NCI-H2029 (cell line): ENCODE data around the gene SASH3.

Experiments
- DNase-seq: peaks from one replicate; lab custom pipeline; 2025; lab: John Stamatoyannopoulos, UW

SASH3 gene

DNA sequence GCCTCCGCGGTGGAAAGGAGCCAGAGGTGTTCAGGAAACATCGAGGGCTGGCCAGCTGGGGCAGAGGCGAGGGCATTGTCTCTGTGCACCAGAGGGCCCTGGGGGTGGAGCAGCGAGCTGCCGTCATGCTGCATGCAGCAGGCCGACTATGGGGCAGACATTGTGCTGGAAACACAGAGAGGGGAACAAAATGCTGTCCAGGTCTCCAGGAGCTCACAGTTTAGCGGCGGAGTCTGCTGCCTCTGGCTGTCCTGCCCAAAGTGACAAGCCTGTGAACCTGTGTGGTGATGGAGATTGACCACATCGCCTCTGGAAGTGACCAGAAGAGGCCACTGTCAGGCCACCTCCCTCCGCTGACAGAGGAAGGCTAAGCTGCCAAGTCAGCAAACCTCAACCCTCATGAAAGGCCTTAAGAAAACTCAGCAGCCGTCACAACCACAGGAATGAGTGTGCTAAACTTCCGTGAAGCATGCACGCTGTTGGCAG lies 20.1 kb upstream of the SASH3 start:
- DNase-seq, result no peak

DNA sequence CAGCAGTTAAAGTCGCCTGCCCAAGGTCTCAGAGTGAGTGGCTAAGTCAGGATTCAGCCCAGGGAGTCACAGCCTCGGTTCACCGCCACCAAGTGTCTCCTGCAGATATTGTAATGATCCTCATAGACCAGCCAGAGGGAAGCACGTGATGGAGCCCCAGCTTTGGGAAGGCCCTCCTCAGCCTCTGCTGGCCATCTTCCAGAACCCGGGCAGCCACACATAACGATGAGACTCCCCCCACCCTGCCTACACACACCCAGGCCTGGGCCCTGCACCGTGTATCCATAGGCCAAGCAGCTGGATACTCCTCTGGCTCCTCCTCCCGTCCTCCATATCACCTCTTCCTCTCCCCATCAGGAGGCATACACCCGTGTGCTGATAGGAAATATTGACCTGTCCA lies 19.6 kb upstream of the SASH3 start:
- DNase-seq, result no peak

DNA sequence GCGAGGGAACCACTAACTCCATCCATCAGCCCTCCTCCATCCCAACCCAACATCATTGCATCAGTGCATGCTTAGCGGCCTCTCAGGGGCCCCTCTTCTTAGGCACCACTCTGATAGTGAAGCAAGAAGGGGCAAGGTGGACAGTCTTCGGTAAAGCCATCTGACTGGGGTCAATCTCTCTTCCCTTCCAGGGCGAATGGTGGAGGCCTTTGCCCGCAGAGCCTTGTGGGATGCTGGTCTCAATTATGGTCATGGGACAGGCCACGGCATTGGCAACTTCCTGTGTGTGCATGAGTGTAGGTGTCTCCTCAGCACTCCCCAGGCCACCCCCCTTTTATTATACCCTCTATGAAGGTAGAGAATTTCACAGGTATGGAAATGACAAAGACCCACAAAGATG lies 18.8 kb upstream of the SASH3 start:
- DNase-seq, result no peak

DNA sequence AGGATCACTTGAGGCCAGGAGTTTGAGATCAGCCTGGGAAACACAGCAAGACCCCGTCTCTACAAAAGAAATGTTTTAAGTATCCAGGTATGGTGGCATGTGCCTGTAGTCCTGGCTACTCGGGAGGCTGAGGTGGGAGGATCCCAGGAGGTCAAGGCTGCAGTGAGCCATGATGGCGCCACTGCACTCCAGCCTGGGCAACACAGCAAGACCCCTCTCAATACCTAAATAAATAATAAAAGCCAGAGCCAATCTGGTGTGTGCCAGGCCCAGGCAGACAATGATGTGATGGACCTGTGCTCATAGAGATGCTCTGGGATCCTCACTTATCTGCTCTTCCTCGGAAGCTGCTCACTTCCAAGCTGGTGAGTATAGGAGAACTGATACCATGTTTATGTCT lies 18.2 kb upstream of the SASH3 start:
- DNase-seq, result no peak

DNA sequence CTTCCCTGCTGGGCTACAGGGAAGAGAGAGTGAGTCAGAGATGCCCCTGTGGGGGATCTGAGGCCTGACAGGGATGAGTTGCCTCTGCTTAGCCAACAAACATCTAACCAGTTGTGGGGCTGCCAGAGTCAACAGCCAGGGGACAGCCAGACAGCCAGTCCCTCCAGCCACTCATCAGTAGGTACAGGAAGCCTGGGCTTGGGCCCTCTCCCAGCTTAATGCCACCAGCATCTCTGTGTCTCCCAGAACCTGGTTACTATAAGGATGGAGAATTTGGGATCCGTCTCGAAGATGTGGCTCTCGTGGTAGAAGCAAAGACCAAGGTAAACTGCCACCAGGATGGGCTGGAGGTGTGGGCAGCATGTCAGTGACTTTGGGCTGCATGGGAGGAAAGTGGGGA lies 17.3 kb upstream of the SASH3 start:
- DNase-seq, result no peak

DNA sequence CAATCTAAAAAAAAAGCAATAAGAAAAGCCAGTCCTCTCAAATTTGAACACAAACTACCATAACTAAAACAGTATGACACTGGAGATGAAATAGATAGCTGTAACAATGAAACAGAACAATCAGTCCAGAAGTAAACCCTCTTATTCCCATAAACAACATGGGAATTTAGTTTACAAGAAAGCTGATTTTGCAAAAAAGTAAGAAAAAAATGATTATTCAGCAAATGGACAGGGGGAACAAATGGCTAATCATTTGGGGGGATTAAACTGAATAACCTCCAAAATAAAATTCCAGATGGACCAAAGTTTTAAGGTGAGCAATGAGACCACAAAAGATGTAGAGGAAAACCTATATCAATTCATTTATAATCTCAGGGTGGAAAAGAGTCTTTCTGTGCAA lies 16.1 kb upstream of the SASH3 start:
- DNase-seq, result no peak

DNA sequence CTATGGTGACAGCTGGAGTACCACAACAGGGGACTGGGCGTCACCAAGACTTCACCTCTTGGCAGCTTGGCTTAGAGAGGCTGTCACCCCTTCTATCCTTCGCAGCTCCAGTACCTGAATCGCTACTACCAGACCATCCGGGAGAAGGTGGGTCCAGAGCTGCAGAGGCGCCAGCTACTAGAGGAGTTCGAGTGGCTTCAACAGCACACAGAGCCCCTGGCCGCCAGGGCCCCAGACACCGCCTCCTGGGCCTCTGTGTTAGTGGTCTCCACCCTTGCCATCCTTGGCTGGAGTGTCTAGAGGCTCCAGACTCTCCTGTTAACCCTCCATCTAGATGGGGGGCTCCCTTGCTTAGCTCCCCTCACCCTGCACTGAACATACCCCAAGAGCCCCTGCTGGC lies 11.6 kb upstream of the SASH3 start:
- no peak for DNase-seq

DNA sequence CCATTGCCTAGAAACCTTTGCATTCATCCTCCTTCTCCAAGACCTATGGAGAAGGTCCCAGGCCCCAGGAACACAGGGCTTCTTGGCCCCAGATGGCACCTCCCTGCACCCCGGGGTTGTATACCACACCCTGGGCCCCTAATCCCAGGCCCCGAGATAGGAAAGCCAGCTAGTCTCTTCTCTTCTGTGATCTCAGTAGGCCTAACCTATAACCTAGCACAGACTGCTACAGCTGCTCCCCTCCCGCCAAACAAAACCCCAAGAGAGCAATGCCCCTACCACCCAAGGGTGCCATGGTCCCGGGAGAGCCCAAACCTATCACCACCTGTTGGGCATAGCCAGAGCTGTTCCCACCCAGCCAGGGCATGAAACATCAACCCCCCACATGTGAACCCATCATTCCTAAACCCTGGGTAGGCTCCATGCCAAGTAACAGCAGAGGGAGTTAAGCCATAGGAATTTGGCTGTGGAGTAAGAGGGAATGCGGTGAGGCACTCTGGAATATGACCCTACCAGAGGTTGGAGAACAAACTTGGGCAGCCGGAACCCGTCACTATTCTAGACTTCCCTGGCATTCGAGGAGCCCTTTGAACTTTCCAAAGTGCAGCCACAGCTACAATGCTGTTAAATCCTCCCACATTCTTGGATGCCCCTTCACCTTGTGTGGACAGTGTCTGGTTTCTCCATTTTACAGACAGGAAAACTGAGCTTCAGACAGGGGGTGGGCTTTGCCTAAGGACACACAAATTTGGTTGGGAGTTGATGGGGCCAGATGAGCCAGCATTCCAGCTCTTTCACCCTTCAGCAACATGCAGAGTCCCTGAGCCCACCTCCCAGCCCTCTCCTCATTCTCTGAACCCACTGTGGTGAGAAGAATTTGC lies 10.9 kb upstream of the SASH3 start:
- no peak for DNase-seq

DNA sequence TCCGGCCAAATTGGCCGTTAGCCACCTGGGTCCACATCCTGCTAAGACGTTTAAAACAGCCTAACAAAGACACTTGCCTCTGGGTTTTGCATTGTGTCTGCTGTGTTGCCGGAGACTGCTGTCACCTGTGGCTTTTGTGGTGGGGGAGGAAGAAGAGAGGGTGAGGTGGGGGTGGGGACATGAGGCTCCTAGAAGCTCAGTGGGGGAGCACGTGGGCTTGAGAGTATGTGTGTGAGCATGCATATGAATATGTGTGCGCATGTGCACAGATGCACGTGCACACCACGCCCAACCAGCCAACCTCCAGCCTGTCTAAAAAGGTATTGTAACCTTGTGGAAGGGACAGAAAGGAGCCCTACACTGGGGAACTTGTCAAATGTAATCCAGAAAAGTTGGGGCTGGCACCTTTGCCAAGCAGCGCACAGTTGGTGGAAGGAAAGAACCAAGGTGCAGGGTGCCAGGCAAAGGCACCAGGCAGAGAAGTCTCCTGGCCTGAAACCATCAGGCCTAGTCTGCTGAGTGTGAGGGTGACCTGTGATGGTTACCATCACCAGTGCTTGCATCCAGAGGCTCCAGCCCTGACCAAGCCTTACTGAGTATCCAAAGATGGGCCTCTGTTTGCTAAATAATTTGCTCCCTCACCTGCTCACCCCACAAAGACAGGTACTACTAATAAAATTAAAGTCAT lies 10.1 kb upstream of the SASH3 start:
- no peak for DNase-seq

DNA sequence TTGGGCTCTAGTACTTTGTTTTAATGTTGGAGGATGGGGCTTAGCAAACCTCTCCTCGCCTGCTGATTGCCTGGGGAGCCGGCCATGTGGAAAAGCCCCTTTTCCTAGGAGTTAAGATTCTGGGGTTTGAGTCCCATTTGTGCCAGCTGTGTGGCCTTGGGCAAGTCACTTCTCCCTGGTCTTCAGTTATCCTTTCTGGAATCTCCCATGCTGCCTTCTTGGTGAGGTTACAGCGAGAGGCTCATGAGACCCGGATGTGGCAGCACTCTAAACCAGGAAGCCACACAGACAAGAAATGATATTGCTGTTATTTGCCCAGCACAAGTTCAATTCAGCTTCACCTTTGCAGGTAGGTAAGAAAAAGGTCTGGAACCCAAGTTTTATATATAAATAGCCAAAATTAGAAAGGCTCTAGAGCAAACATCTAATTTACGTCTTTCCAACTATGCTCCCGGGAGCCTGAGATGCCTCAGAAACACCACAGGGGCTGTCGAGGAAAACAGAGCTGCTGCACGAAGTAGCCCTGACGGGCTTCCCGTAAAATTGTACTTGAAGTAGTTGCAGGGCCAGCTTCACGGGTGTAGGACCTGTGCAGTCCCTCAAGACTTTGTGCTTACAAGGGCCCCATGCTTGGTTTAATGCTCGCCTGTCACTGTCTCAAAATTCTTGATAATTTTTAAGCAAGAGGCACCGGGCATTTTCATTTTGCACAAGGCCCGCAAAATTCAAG lies 8.3 kb upstream of the SASH3 start:
- no peak for DNase-seq

DNA sequence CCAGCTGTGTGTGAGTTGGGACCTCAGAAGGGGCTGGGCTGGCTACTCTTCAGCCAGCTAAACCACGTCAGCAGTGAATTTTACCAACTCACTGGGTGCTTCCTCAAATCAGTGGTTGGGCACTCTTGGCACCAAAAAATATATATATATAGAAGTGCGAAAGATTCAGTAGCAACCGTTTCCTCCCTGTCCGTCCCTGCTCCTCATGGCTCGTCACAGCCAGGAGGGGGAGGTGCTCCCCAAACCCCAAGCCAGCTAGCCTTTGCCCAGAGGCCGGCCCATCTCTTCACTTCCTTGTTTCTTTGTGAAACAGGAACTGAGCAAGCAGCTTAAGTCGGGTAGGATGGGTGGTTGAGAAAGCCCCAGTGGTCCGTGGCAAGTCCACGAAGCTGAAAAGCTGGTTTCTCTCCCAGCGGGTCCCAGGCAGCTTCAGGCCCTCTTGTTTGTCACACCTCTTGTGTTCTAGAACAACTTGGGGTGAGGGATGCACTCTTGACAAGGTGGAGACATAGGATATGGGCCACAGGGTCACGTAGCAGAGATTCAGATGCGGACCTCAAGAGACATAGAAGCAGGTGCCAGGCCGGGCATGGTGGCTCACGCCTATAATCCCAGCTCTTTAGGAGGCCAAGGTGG lies 6.8 kb upstream of the SASH3 start:
- no peak for DNase-seq

DNA sequence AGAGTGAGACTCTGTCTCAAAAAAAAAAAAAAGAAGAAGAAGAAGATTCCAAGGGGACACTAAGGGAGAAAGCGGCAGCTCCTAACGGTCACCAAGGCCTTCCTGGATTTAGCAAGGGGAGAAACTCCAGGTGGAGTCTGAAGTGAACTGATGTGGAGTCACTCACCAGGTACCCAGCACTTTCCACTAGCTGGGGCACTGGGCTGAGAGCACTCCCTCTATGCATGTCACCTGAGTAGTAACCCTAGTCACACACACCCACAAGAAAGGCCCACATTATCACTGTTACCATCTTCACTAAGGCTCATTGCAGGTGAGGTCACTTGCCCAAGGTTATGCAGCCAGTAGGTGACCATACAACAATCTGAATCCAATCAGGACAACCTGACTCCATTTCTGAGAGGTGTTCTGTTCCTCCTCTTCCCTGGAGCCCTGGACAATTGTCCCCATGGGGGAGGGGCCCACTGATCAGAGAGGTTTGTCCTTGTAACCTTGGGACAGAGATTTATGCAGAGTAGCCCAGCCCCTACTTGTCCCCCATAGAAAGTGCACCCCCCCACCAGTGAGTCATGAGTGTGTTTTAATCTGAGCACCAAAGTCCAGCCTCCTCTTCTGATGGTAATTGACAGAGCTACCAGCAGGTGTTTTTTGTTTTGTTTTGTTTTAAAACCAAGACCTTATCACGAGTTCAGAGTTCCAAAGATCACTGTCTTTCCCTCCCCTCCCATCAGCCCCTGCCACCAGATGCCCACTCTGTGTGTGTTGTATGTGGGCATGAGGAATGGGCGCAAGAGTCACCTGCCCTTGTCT lies 5.9 kb upstream of the SASH3 start:
- DNase-seq, result no peak

DNA sequence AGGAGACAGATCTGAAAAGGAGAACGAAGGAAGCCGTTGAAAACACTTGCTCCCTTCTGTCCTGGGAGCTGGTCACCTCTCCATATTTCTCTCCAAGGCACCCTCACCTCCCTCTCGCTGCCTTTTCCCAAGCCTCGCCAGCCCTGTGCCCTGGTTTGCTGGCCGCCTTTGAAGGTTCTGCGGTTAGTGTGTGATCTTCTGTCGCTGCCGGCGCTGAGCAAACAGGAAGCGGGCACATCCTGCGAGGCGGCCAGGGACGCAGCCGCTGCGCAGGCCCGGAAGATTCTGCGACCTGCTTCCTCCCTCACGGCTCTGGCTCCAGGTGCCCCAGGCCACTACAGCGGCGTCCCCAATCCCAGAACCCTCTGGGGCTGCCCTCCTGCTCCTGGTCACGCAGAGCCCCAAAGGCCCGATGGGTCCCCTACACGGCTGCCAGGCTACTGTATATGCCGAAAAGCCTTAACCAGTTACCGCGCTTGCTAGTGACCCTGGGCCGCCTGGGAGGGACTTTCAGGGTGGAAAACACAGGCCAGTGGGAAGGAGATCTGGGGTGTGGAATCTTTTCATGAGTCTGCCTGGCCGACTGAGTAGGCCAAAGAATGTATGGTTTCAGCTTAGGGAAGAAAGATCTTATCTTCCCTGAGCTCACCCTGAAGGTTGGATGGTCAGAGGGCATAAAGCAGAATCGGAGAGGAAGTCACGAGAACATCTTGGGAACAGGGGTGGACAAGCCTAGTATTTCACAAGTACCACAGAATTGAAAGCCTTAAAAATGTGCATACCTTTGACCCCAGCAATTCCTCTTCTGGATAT lies 2.3 kb upstream of the SASH3 start:
- DNase-seq, result no peak

DNA sequence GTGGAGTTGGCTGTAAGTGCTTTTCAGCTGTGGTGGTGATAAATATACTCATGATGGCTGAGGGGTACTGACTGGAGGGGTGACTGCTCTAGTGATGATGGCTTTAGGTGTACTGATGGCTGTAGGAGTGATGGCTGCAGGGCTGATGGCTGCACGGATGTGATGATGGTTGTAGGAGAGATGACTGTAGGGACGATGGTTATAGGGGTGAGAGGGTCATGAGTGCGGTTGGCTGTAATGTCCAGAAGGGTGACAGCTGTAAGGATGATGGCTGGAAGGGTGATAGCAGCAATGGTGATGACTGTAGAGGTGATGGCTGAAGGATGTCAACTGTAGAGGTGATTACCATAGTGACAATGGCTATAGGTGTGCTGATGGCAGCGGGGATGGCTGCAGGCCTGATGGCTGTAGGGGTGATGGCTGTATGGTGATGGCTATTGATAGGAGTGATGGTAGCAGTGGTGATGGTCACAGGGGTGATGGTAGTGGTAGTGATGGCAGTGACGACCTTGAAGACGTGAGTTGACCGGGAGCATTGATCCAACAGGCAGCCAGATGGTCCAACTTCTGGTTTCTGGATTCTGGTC lies 570 bp upstream of the SASH3 start:
- DNase-seq, result no peak

DNA sequence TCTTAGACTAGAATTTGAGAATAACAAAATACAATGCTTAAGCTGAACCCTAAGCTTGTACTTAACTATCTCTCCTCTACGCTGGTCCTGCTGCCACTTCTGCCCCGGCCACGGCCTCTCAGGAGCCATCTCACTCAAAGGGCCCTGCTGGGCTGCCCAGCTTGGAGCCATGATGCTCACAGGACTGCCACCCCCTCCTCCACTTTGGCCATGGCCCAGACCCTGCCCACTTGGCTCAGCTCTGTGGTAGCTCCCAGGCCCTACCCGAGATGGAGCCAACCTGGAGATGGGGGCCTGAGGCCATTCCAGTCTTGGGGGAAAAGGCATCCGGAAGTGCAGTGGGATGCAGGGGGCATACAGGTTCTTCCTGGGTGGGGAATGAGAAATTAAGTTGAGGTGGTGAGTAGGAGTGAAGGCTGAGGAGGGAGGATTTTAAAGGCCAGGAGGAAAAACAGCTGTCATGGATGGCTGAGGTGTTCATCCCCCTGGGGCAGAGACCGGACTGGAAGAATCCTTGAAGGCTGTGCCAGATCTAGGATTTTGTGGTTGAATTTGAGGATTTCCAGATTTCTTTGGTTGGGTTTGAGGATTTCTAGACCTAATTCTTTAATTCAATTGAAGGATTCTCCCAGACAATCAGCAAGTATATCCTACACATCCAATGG lies 824 bp downstream of the SASH3 start:
- DNase-seq, result no peak

DNA sequence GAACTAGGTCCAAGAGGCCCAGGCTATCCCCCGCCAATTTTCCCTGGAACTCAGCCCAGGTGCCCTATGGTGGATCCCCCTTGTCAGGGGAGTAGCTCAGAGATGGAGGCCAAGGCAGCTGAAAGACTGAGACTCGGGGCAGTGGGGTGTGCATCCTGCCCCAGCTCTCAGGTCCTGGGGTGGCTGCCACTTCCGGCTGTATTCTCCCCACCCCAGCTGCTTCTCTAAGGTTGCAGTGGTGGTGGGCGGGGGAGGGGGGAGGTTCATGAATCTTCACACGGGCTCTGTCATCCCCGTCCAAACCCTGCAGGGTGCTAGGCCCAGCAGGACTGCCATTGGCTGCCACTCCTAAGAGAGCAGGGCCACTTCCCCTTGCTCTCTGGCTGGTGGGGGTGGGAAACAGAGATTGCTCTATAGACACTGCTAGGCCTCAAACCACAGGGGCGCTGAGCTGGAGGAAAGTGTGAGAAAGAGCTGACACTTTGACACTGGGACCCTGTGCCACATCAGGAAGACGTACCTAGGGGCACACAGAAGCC lies 1.5 kb downstream of the SASH3 start:
- DNase-seq, result no peak

DNA sequence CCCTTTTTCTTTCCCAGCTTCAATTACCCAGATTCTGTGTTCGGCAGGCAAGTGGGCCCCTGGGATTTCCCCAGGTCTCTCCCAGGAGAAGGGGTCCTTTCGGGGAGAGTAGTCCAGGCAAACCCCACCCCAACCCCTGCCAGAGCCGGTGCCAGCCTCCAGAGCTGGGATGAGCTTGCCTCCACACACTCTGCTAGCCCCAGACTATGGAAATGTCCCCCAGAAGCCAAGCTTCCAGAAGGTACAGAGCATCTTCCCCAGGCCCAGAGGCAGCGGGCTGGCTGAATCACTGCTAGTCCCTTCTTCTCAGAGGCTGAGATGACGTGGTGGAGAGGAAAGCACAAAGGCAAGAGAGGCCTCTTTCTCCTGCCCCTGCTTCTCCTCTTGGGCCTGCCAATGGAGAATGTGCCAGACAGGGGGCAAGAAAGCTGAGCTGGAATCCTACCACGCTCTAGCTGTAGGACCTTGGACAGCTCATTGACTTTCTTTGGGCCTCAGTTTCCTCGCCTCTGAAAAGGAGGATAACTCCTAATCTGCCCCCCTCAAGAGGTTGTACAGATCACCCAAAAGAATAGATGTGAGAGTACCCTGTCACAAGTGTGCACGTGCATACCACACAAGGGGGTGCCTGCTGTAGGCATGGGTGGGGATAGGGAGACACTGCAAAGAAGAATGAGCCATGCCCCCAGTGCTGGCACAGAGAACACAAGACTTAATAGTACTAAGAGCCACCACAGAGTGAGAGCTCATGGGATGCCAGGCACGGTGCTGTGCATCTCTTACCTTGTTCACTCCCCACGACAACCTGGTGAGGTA lies 2.1 kb downstream of the SASH3 start:
- DNase-seq, result no peak

DNA sequence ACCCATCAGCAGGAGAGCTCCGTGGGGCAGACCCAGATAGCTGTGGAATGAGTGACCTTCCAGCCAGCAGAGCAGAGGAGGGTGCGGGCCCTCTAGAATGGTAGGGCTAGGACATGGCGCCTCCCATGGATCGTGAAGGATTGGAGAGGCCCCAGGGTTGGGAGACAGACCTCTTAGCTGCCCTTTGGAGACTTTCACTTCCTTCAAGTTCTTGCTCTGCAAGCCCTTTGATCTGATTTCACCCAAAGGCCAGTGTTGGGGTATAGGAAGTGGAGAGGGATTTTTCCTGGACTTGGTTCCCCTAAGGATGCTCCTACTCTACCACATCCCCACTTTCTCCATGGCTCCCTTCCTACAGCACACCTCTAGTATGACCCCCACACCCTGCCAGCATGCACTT lies 3.0 kb downstream of the SASH3 start:
- DNase-seq, result no peak
